ENCODE measurements around the gene ATP5PB. TPM values are rescaled to one million over a fixed set of nuclear protein-coding genes. Genes with fewer than 3 reads are reported as not detected.

Gene ATP5PB, protein sequence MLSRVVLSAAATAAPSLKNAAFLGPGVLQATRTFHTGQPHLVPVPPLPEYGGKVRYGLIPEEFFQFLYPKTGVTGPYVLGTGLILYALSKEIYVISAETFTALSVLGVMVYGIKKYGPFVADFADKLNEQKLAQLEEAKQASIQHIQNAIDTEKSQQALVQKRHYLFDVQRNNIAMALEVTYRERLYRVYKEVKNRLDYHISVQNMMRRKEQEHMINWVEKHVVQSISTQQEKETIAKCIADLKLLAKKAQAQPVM
- 292 and 347 TPM in 2 replicates for total RNA-seq

DNA sequence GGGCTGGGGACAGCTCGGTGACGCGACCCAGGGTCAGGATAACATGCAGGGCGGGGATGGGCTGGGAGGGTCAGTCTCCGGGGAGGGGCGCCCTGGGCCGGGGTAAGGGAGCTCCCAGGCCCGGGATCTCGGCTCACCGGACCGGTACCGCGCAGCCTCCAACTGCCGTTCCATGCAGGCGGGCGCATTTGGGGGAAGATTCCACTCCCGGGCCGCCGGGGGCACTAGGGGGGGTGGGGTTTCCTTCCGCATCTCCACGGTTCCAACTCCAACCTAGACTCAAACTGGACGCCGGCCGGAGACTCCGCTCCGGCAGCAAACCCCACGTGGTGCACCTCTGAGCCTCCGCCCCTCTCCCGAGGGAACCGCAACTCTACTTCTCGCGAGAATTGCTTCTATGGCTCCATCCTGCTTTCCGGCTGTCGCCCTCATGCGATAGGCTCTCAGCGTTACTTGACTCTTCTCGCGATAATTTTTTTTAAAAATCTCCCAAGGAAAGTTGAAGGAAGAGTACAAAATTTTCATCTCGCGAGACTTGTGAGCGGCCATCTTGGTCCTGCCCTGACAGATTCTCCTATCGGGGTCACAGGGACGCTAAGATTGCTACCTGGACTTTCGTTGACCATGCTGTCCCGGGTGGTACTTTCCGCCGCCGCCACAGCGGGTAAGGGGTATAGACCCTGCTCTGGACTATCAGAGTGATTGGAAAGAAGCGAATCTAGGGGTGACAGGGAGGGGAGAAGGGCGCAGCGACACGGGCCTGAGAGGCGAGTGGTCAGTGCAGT, at the start of gene ATP5PB, which contains the start of gene WDR77:
Gene ATP5PB, plus strand, starts transcription at position 547 of the 785 bp plus-strand sequence. Its CDS starts 78 bp downstream, at position 625.
Gene WDR77, minus strand, starts transcription at position 339 of the 785 bp plus-strand sequence. Its CDS starts 87 bp downstream, at position 252.

DNA sequence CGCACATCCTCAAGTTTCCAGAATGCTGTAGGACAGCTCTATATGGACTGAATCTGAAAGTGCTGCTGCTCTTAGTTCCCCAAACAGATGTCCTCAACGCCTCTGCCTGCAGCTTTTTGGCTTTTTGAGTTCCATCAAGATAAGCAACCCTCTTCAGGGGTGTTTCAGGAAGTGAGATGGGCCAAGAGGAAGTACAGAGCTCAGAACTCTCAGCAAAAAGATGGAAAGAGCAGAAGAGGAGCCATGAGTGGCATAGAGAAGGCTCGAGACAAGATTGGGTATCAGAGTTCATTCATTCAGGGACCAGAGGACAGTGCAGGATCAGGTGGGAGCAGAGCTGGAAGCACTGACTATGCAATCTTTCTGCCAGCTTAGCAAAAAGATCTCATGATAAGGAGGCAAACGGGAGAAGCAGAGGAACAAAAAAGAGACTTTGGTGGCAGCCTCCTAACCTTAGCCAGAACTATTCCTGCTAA, 54.4 kb downstream of the ATP5PB start, which contains the start of the genes ADORA3 and TMIGD3:
Gene ADORA3, minus strand, starts transcription at position 49 of the 476 bp plus-strand sequence. CDS start 279 bp downstream, outside the sequence.
Gene TMIGD3, minus strand, starts transcription at position 49 of the 476 bp plus-strand sequence. CDS start 279 bp downstream, outside the sequence.

Other genes with a start within 250 kb of the ATP5PB start
- 0.20 and 0.73 TPM in 2 replicates for gene DENND2D, start 248.8 kb upstream of the ATP5PB start, total RNA-seq
- not detected in 2 replicates for gene CHI3L2, start 221.8 kb upstream of the ATP5PB start, total RNA-seq
- not detected in 2 replicates for gene CHIA, start 158.6 kb upstream of the ATP5PB start, total RNA-seq
- gene OVGP1, start 21.7 kb upstream of the ATP5PB start, total RNA-seq: 0.40 TPM in 1 of 2 replicates, not detected in the other
- gene WDR77, start 208 bp upstream of the ATP5PB start, total RNA-seq: 55.7 and 56.5 TPM in 2 replicates
- gene C1orf162, start 24.5 kb downstream of the ATP5PB start, total RNA-seq: not detected in 2 replicates
- not detected in 2 replicates for gene ADORA3, start 54.2 kb downstream of the ATP5PB start, total RNA-seq
- 0.59 TPM in 1 of 2 replicates, not detected in the other for gene TMIGD3, start 54.2 kb downstream of the ATP5PB start, total RNA-seq
- 35.0 and 47.7 TPM in 2 replicates for gene RAP1A, start 170.3 kb downstream of the ATP5PB start, total RNA-seq